ENCODE measurements around the gene S1PR1. TPM values are rescaled to one million over a fixed set of nuclear protein-coding genes. Genes with fewer than 3 reads are reported as not detected.

The S1PR1 gene
- total and polyA plus RNA-seq, 2 of the 13 experiments (the other 11 are each of a cell fraction or from before 2014, with no cell fraction given): not detected

DNA sequence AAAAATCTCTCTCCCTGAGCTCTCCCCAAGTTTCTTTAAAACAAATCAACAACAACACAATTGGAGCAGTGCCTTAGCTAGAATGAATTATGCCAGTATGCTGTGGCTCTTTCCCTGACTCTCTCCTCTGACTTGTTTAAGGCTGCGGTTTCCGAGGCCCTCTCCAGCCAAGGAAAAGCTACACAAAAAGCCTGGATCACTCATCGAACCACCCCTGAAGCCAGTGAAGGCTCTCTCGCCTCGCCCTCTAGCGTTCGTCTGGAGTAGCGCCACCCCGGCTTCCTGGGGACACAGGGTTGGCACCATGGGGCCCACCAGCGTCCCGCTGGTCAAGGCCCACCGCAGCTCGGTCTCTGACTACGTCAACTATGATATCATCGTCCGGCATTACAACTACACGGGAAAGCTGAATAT lies 1.9 kb downstream of the S1PR1 start:
- in situ Hi-C loops (cut with HindIII; ENCODE audit: extremely low pct_ligation_motif_present, low pct_unique_long_range_greater_than_20kb) (loop anchor here (5.0 kb wide), 1 partner anchor 311 kb away; no protein-coding TSS in a partner anchor), intact Hi-C loops (cut with micrococcal nuclease; ENCODE audit: unreplicated experiment) (loop anchor here (1.0 to 10.0 kb wide), 4 partner anchors 50 to 317 kb away; partner anchors contain the start of gene DPH5)
- Histone ChIP-seq H3K9me3 (ENCODE audit: low read length) (no peaks in the 10 kb centered on the region), H4K20me1 (ENCODE audit: insufficient read depth, low read length) (no peaks in the 10 kb centered on the region), H3K9ac (ENCODE audit: insufficient read depth, low read depth, low read length) (no peak overlapping the region), H3K79me2 (ENCODE audit: insufficient read depth, low read length) (no peaks in the 10 kb centered on the region), H3K36me3 (replicated peaks in 1 of 2; ENCODE audit: control insufficient read depth in 1 of 2, insufficient read depth in 2 of 2, low read length in 2 of 2) (no peaks in the 10 kb centered on the region), H3K4me3 (replicated peaks in 1 of 3; ENCODE audit: insufficient read depth in 1 of 3, low read depth in 2 of 3, low read length in 3 of 3) (no peak overlapping the region), H3K4me1 (ENCODE audit: insufficient read depth, low read length) (peaks cover 28% of the 10 kb centered on the region), H3K4me2 (ENCODE audit: low read depth, low read length) (no peak overlapping the region), H2AFZ (ENCODE audit: low read length) (no peak overlapping the region), H3K27me3 (ENCODE audit: control insufficient read depth in 1 of 2, insufficient read depth in 2 of 2, low read length in 2 of 2) (peaks cover 9 to 38% of the 10 kb centered on the region in 2 experiments), H3K27ac (ENCODE audit: extremely low read length, insufficient read depth, low read length) (no peak overlapping the region)
- CTCF ChIA-PET (ENCODE audit: low intra/inter-chr PET ratio, low total read pairs): interaction anchor here (2.6 kb wide), 1 partner anchor 317 kb away, joined by 12 read pairs; no protein-coding TSS in a partner anchor
- FAIRE-seq (peak; percentile 60), ATAC-seq (peak; percentile 88), DNase-seq (ENCODE audit: low spot score) (peak; percentile 54)
- POLR2A ChIA-PET: interaction anchor here (0.6 kb wide), 1 partner anchor 251 kb away, joined by 3 read pairs; no protein-coding TSS in a partner anchor
- no TSS peak for BruUV-seq (replicated peaks)
- 13% methylated on average over 17 of the region's 17 CpGs for WGBS (ENCODE audit: low lambda C conversion rate)
- TF ChIP-seq FOSL2 (CRISPR knock-in tag; IDR thresholded peaks at IDR 0.05) (0 out of 2 replicates have a peak, but pooled peaks have one; percentile 16), ZNF331 (CRISPR knock-in tag; IDR thresholded peaks at IDR 0.05) (0 out of 2 replicates have a peak, but pooled peaks have one; percentile 38), MIXL1 (CRISPR knock-in tag; IDR thresholded peaks at IDR 0.05) (0 out of 2 replicates have a peak, but pooled peaks have one; percentile 19), GATAD2A (CRISPR knock-in tag; IDR thresholded peaks at IDR 0.05) (peak; percentile 32; the same call in 1 of the 2 replicates), ZNF160 (CRISPR knock-in tag; IDR thresholded peaks at IDR 0.05) (no peak), KDM2A (CRISPR knock-in tag; IDR thresholded peaks at IDR 0.05; ENCODE audit: borderline replicate concordance, low read depth) (peak; percentile 55; the same call in 1 of the 2 replicates), RAD51 (IDR thresholded peaks at IDR 0.05; ENCODE audit: borderline replicate concordance) (no peak), ZBTB7B (CRISPR knock-in tag; IDR thresholded peaks at IDR 0.05) (peak; percentile 53; the same call in 1 of the 2 replicates)
- TF ChIP-seq, protein P1, sequence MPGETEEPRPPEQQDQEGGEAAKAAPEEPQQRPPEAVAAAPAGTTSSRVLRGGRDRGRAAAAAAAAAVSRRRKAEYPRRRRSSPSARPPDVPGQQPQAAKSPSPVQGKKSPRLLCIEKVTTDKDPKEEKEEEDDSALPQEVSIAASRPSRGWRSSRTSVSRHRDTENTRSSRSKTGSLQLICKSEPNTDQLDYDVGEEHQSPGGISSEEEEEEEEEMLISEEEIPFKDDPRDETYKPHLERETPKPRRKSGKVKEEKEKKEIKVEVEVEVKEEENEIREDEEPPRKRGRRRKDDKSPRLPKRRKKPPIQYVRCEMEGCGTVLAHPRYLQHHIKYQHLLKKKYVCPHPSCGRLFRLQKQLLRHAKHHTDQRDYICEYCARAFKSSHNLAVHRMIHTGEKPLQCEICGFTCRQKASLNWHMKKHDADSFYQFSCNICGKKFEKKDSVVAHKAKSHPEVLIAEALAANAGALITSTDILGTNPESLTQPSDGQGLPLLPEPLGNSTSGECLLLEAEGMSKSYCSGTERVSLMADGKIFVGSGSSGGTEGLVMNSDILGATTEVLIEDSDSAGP (CRISPR knock-in tag; IDR thresholded peaks at IDR 0.05; ENCODE audit: borderline replicate concordance): peak; percentile 42; the same call in 1 of the 2 replicates
- TF ChIP-seq, protein P2, sequence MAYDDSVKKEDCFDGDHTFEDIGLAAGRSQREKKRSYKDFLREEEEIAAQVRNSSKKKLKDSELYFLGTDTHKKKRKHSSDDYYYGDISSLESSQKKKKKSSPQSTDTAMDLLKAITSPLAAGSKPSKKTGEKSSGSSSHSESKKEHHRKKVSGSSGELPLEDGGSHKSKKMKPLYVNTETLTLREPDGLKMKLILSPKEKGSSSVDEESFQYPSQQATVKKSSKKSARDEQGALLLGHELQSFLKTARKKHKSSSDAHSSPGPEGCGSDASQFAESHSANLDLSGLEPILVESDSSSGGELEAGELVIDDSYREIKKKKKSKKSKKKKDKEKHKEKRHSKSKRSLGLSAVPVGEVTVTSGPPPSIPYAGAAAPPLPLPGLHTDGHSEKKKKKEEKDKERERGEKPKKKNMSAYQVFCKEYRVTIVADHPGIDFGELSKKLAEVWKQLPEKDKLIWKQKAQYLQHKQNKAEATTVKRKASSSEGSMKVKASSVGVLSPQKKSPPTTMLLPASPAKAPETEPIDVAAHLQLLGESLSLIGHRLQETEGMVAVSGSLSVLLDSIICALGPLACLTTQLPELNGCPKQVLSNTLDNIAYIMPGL (CRISPR knock-in tag; IDR thresholded peaks at IDR 0.05; ENCODE audit: borderline replicate concordance in 1 of 2, low read depth in 1 of 2): 0 out of 4 replicates have a peak, but pooled peaks of 1 of the 2 experiments have one; percentile 53
- TF ChIP-seq, protein P3, sequence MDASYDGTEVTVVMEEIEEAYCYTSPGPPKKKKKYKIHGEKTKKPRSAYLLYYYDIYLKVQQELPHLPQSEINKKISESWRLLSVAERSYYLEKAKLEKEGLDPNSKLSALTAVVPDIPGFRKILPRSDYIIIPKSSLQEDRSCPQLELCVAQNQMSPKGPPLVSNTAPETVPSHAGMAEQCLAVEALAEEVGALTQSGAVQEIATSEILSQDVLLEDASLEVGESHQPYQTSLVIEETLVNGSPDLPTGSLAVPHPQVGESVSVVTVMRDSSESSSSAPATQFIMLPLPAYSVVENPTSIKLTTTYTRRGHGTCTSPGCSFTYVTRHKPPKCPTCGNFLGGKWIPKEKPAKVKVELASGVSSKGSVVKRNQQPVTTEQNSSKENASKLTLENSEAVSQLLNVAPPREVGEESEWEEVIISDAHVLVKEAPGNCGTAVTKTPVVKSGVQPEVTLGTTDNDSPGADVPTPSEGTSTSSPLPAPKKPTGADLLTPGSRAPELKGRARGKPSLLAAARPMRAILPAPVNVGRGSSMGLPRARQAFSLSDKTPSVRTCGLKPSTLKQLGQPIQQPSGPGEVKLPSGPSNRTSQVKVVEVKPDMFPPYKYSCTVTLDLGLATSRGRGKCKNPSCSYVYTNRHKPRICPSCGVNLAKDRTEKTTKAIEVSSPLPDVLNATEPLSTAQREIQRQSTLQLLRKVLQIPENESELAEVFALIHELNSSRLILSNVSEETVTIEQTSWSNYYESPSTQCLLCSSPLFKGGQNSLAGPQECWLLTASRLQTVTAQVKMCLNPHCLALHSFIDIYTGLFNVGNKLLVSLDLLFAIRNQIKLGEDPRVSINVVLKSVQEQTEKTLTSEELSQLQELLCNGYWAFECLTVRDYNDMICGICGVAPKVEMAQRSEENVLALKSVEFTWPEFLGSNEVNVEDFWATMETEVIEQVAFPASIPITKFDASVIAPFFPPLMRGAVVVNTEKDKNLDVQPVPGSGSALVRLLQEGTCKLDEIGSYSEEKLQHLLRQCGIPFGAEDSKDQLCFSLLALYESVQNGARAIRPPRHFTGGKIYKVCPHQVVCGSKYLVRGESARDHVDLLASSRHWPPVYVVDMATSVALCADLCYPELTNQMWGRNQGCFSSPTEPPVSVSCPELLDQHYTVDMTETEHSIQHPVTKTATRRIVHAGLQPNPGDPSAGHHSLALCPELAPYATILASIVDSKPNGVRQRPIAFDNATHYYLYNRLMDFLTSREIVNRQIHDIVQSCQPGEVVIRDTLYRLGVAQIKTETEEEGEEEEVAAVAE (CRISPR knock-in tag; IDR thresholded peaks at IDR 0.05; ENCODE audit: borderline replicate concordance): no peak
- TF ChIP-seq, protein P4, sequence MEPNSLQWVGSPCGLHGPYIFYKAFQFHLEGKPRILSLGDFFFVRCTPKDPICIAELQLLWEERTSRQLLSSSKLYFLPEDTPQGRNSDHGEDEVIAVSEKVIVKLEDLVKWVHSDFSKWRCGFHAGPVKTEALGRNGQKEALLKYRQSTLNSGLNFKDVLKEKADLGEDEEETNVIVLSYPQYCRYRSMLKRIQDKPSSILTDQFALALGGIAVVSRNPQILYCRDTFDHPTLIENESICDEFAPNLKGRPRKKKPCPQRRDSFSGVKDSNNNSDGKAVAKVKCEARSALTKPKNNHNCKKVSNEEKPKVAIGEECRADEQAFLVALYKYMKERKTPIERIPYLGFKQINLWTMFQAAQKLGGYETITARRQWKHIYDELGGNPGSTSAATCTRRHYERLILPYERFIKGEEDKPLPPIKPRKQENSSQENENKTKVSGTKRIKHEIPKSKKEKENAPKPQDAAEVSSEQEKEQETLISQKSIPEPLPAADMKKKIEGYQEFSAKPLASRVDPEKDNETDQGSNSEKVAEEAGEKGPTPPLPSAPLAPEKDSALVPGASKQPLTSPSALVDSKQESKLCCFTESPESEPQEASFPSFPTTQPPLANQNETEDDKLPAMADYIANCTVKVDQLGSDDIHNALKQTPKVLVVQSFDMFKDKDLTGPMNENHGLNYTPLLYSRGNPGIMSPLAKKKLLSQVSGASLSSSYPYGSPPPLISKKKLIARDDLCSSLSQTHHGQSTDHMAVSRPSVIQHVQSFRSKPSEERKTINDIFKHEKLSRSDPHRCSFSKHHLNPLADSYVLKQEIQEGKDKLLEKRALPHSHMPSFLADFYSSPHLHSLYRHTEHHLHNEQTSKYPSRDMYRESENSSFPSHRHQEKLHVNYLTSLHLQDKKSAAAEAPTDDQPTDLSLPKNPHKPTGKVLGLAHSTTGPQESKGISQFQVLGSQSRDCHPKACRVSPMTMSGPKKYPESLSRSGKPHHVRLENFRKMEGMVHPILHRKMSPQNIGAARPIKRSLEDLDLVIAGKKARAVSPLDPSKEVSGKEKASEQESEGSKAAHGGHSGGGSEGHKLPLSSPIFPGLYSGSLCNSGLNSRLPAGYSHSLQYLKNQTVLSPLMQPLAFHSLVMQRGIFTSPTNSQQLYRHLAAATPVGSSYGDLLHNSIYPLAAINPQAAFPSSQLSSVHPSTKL (CRISPR knock-in tag; IDR thresholded peaks at IDR 0.05): 0 out of 2 replicates have a peak, but pooled peaks have one; percentile 21
